ENCODE results near the gene ULBP3. TPM values are rescaled to one million over a fixed set of nuclear protein-coding genes. Genes with fewer than 3 reads are reported as not detected.
"Not testable (repeated sequence)": the region's sequence is repeated elsewhere in the genome, so short reads cannot be mapped to it uniquely, and the experiment has no call there.

Gene ULBP3
- total and polyA plus RNA-seq, 2 donors from 2014 or later, result 0.71 to 5.0 TPM

DNA sequence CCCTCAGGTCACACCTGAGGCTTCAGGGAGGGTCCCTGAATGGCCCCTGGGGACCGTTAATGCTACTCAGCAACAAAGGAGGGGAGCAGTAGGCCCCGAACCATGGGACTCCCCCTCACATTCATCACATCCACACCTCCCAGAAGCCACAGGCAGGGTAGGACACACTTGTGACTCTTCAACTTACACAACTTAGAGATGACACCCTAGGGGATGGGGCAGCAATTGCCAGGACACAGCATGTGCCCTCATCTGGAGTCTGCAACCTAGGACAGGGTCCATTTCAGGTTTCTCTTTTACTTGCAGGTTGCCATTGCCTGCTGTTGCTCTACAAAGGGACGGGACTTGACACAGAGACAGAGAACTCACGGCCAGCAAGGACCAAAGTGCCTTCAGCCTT is 770 bp downstream of the ULBP3 start:
- H3K27ac ChIP-seq (ENCODE audit: low read depth in 2 of 2, low read length in 2 of 2), result no peak overlapping the region
- no peaks in the 10 kb centered on the region for H3K27me3 ChIP-seq (ENCODE audit: control insufficient read depth, insufficient read depth, low read length)
- H3K9ac ChIP-seq (ENCODE audit: low read length in 3 of 3), result peak overlapping the region in 2 of 3 donors; percentile 27 to 58
- H3K4me3 ChIP-seq (ENCODE audit: low read length in 3 of 3), result peak overlapping the region; percentile 54 to 76 (median 61)
- no peaks in the 10 kb centered on the region for H3K9me3 ChIP-seq (ENCODE audit: control insufficient read depth in 2 of 3, insufficient read depth in 1 of 3, low read length in 3 of 3)
- H3K4me1 ChIP-seq (ENCODE audit: control insufficient read depth in 2 of 3, insufficient read depth in 2 of 3, low read depth in 1 of 3, low read length in 3 of 3), result peaks cover 0 to 4% (median 0%) of the 10 kb centered on the region in 3 donors
- intact Hi-C loops (cut with DNase I), result no loop called here
- peak in 2 of 5 donors; percentile 21 to 60 for DNase-seq
- no peak for FAIRE-seq
- TF ChIP-seq, protein P1, sequence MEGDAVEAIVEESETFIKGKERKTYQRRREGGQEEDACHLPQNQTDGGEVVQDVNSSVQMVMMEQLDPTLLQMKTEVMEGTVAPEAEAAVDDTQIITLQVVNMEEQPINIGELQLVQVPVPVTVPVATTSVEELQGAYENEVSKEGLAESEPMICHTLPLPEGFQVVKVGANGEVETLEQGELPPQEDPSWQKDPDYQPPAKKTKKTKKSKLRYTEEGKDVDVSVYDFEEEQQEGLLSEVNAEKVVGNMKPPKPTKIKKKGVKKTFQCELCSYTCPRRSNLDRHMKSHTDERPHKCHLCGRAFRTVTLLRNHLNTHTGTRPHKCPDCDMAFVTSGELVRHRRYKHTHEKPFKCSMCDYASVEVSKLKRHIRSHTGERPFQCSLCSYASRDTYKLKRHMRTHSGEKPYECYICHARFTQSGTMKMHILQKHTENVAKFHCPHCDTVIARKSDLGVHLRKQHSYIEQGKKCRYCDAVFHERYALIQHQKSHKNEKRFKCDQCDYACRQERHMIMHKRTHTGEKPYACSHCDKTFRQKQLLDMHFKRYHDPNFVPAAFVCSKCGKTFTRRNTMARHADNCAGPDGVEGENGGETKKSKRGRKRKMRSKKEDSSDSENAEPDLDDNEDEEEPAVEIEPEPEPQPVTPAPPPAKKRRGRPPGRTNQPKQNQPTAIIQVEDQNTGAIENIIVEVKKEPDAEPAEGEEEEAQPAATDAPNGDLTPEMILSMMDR (IDR thresholded peaks at IDR 0.05; ENCODE audit: borderline replicate concordance, extremely low read depth, insufficient read depth), result no peak
- H3K36me3 ChIP-seq (ENCODE audit: control insufficient read depth in 2 of 3, insufficient read depth in 3 of 3, low read length in 3 of 3), result peaks cover 0 to 2% (median 0%) of the 10 kb centered on the region in 3 donors

DNA sequence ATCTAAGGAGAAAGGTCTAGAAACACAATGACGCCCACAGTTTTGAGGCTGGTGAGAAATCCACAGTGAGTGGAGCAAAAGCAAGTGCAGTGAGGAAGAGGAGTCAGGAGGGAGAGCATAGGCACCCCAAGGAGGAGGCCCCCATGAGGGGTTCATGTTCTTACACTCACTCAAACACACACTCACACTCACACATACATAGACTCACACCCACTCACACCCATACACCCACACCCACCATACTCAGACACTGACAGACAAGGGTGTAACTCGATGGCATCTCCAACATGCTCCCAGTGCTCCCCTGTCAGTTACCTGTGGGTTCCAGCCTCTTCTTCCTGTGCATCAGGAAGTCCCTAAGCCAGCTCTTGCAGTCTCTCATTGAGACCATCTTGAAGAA is 3.8 kb downstream of the ULBP3 start:
- Histone ChIP-seq H3K27ac (ENCODE audit: low read depth in 2 of 2, low read length in 2 of 2) (no peak overlapping the region), H3K27me3 (ENCODE audit: control insufficient read depth, insufficient read depth, low read length) (no peaks in the 10 kb centered on the region), H3K4me1 (ENCODE audit: control insufficient read depth in 2 of 3, insufficient read depth in 2 of 3, low read depth in 1 of 3, low read length in 3 of 3) (peaks cover 0 to 4% (median 0%) of the 10 kb centered on the region in 3 donors), H3K9ac (ENCODE audit: low read length in 3 of 3) (no peak overlapping the region), H3K9me3 (ENCODE audit: control insufficient read depth in 2 of 3, insufficient read depth in 1 of 3, low read length in 3 of 3) (no peaks in the 10 kb centered on the region), H3K4me3 (ENCODE audit: low read length in 3 of 3) (no peak overlapping the region), H3K36me3 (ENCODE audit: control insufficient read depth in 2 of 3, insufficient read depth in 3 of 3, low read length in 3 of 3) (peaks cover 0 to 2% (median 0%) of the 10 kb centered on the region in 3 donors)
- TF ChIP-seq, protein P1 (IDR thresholded peaks at IDR 0.05; ENCODE audit: borderline replicate concordance, extremely low read depth, insufficient read depth), result no peak
- FAIRE-seq, result no peak
- no peak for DNase-seq
- intact Hi-C loops (cut with DNase I), result no loop called here

DNA sequence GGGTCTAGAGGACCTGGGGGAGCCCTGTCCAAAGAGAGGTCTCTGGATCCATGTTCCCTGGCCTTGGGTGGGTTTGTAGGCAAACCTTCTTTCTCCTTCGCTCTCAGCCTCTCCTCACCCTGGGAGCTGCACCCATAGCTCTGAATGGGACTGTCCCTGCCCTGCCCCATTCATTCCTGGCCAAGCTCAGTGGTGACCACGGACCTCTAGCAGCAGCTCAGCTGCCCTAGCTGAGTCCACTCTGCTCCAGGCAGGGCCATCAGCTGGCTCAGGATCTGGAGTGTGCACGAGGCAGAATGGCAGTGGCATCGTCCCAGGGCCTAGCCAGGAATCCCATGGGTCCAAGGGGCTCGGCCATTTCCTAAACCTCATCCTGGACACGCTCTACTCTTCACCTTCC is 5.3 kb downstream of the ULBP3 start:
- peak in 1 of 5 donors; percentile 23 for DNase-seq
- intact Hi-C loops (cut with DNase I), result no loop called here
- TF ChIP-seq, protein P1 (IDR thresholded peaks at IDR 0.05; ENCODE audit: borderline replicate concordance, extremely low read depth, insufficient read depth), result no peak

DNA sequence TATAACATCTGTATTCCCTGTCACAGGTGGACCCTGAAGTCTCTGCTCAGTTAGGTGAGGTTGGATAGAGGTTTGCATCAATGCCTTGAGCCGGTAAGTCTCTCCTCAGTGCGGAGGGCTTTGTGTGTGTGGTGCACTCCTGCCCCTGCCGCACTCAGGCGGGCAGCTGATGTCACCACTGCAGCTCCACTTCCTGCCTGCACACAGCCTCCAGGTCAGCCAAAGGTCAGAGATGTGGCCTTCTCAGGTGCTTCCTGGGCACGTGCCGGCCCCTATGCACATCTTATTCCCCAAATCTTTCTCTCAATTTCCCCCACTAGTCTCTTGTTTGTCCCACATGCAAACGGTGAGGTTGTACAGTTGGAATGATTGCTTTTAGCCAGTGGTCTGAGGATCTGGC is 8.9 kb downstream of the ULBP3 start:
- H3K27me3 ChIP-seq (ENCODE audit: control insufficient read depth, insufficient read depth, low read length); H3K27ac ChIP-seq (ENCODE audit: low read depth in 2 of 2, low read length in 2 of 2); H3K4me3 ChIP-seq (ENCODE audit: low read length in 3 of 3); H3K4me1 ChIP-seq (ENCODE audit: control insufficient read depth in 2 of 3, insufficient read depth in 2 of 3, low read depth in 1 of 3, low read length in 3 of 3); H3K36me3 ChIP-seq (ENCODE audit: control insufficient read depth in 2 of 3, insufficient read depth in 3 of 3, low read length in 3 of 3); intact Hi-C loops (cut with DNase I); FAIRE-seq; H3K9ac ChIP-seq (ENCODE audit: low read length in 3 of 3); H3K9me3 ChIP-seq (ENCODE audit: control insufficient read depth in 2 of 3, insufficient read depth in 1 of 3, low read length in 3 of 3): not testable (repeated sequence)
- peak in 1 of 5 donors; percentile 16 for DNase-seq

More for the DNA sequence above, 5.3 kb downstream of the ULBP3 start:
- H3K9me3 ChIP-seq (ENCODE audit: control insufficient read depth in 2 of 3, insufficient read depth in 1 of 3, low read length in 3 of 3), result no peaks in the 10 kb centered on the region
- peaks cover 0 to 2% (median 0%) of the 10 kb centered on the region in 3 donors for H3K36me3 ChIP-seq (ENCODE audit: control insufficient read depth in 2 of 3, insufficient read depth in 3 of 3, low read length in 3 of 3)
- H3K9ac ChIP-seq (ENCODE audit: low read length in 3 of 3), result no peak overlapping the region
- FAIRE-seq, result no peak
- H3K27ac ChIP-seq (ENCODE audit: low read depth in 2 of 2, low read length in 2 of 2), result no peak overlapping the region
- no peaks in the 10 kb centered on the region for H3K27me3 ChIP-seq (ENCODE audit: control insufficient read depth, insufficient read depth, low read length)
- H3K4me1 ChIP-seq (ENCODE audit: control insufficient read depth in 2 of 3, insufficient read depth in 2 of 3, low read depth in 1 of 3, low read length in 3 of 3), result peaks cover 0 to 4% (median 0%) of the 10 kb centered on the region in 3 donors
- H3K4me3 ChIP-seq (ENCODE audit: low read length in 3 of 3), result no peak overlapping the region

All from kidney (tissue), 14 donors.